Sciatic nerve (tissue), 2 donors: ENCODE measurements around the gene UBE2J1. TPM values are rescaled to one million over a fixed set of nuclear protein-coding genes. Genes with fewer than 3 reads are reported as not detected.
"Not testable (repeated sequence)": the region's sequence is repeated elsewhere in the genome, so short reads cannot be mapped to it uniquely, and the experiment has no call there.

Experiments used
- ATAC-seq: fragments of 200-7000 bp; cut with Tn5 transposase; one replicate; pipeline ENCODE4 v1.9.1; 2020; ENCODE audit warnings: mild to moderate bottlenecking, moderate library complexity
- DNase-seq: peaks from one replicate; pipeline ENCODE4 v3.0.0-alpha.2; 2020; ENCODE audit warnings: low spot score
- intact Hi-C: fragments of 100-400 bp; cut with DNase I; formaldehyde crosslinking; loops from one replicate; pipeline ENCODE4 v1.14.2; 2022
- total RNA-seq: library from RNA; stranded (reverse); fragmentation: NEBNext Ultra II Directional; extraction: Animal tissue kit (Norgen Biotek cat#: 25700); gene quantifications from one replicate; pipeline ENCODE4 v1.2.1, GENCODE V29; 2021
- donor health status: DM: no; HTN: no; CAD: no.
- donor health status: DM: no; HTN: no; CAD: no.

UBE2J1 gene, protein sequence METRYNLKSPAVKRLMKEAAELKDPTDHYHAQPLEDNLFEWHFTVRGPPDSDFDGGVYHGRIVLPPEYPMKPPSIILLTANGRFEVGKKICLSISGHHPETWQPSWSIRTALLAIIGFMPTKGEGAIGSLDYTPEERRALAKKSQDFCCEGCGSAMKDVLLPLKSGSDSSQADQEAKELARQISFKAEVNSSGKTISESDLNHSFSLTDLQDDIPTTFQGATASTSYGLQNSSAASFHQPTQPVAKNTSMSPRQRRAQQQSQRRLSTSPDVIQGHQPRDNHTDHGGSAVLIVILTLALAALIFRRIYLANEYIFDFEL
- 32.9 TPM for total RNA-seq

DNA sequence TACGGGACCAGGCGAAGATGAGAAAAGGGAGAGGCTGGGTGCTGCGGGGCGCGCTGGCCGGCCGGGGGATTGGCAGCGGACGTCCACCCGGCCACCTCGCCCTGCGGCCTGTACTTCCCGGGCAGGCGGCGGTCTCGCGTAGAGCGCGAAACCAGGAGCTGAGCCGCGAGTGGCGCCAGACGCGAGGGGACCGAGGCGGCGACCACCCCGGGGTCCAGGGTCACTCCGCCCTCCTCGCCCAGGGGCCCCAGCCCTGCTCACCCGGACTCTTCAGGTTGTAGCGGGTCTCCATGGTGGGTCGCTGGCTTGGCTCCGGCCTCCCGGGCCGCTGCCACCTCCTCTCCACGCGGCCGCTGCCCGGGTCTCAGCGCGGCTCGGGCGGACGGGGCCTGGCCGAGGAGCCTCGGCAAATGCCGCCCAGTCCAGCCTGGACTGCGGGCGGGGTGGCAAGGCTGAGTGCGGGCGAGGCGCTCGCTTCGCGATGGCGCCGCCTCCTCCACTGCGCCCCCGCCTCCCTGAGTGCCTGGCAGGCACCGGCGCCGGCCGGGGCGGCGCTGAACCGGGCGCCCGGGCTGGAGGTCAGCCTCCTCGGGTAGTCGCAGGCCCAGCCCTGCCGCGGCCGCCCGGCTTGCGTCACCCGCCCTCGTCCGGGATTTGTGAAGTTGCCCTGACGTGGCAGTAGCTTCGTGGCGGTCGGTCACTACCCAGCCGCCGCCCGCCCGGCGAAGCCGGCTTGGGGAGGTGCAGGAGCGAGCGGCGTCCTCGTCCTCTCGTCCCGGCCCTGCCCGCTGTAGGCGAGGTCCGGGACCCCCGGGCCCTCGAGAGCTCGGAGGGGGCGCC lies at the start of gene UBE2J1:
TSS of gene UBE2J1 (minus strand) at position 445 of the 840 bp plus-strand sequence. CDS start at position 292, 153 bp downstream.
- DNase-seq (peak; percentile 96), ATAC-seq (peak; percentile 98)
- intact Hi-C loops, result no loop called here

DNA sequence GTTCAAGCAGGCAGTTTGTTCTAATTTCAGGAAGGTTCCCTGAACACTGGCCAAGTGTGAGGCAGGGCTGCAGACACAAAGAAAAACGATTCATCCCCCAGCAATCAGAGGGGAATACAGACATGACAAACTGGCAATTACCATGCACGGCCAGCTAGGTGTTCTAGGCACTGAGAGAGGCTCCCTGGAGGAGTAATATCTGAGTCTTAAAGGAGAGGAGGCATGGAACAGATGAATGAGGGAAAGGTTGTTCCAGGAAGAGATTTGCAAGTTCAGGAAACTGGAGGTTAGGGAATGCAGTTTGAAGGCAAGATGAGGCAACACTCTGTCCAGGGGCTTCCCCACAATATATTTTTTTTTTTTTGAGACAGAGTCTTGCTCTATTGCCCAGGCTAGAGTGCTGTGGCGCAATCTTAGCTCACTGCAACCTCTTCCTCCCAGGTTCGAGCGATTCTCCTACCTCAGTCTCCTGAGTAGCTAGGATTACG lies 48.4 kb upstream of the UBE2J1 start:
- DNase-seq (no peak), ATAC-seq (no peak)
- intact Hi-C loops, result no loop called here

DNA sequence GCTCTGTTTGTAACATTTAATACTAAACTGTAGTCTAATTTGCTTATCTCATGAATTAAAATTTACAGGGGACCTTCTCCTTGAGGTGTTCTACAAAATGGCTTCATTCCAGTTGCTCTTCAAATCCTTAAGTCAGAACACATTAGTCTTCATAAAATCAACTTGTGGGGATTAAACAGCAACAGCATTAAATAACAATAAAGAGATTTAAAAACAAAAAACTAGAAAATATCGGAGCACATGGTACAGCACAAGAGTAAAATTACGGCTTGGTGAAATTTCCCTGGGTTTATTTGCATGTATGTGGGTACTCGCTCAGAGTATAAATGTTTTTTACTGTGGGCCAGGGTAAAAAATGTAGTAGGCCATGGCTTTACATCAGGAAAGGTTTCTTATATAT lies 47.5 kb upstream of the UBE2J1 start:
- intact Hi-C loops, result no loop called here
- DNase-seq, result no peak
- ATAC-seq, result no peak

DNA sequence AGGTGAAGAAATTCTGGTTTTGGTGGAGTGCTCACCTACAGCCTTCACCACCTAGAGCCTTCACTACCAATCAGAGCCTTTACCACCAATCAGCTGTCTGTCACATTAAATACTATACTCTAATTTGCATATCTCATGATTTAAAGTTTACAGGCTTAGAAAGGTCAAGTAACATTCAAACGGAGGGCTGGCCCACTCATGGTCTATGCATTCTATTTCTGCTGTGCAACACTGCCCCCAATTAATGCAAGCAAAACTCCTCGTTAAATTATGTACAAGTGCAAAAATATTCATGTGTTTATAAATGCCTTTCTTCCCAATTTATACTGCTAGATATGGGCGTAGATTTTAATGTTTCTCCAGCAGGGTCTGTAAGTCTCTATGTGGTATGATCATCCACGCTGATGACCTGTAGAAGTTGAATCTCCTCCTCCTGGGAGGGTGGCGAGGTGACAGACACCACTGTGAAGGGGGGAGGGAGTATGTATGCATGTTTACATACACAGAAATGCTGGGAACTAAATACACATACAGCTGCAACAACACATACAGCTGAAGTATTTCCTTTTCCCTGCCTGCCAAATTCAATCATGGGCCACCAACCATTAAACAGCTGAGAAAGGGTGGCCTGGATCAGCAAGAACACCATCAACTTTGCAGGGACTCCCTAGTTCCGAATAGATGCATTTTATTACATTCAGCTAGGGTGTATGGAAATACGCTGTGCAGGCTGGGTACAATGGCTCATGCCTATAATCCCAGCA lies 46.4 kb upstream of the UBE2J1 start:
- ATAC-seq (no peak), DNase-seq (no peak)
- intact Hi-C loops, result no loop called here

DNA sequence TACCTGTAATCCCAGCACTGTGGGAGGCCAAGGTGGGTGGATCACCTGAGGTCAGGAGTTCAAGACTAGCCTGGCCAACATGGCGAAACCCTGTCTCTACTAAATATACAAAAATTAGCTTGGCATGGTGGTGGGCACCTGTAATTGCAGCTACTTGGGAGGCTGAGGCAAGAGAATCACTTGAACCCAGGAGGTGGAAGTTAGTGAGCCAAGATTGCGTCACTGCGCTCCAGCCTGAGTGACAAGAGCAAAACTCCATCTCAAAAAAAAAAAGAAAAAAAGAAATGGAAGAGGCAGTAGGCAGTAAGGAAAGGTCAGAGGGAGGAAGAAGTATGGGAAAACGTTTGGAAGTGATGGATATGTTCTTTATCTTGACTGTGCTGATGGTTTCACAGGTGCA lies 45.4 kb upstream of the UBE2J1 start:
- intact Hi-C loops, ATAC-seq, DNase-seq: not testable (repeated sequence)

DNA sequence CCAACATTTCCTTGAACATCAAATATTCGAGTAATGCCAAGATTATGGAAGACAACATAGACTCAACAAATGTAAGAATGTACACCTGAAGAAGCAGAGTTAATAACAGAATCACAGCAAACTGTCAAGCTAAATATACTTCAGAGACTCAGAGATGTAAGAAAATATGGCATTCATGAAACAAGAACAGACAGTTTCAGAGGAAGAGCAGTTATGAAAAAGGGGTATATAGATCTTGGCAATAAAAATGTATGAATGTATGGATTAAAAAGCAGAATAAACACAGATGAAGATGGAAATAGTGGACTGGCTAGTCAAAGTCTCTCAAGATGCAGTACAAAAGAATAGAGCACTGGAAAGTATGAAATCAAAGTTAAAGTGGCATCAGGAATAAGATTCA lies 41.1 kb upstream of the UBE2J1 start:
- DNase-seq, result no peak
- intact Hi-C loops, result no loop called here
- no peak for ATAC-seq

DNA sequence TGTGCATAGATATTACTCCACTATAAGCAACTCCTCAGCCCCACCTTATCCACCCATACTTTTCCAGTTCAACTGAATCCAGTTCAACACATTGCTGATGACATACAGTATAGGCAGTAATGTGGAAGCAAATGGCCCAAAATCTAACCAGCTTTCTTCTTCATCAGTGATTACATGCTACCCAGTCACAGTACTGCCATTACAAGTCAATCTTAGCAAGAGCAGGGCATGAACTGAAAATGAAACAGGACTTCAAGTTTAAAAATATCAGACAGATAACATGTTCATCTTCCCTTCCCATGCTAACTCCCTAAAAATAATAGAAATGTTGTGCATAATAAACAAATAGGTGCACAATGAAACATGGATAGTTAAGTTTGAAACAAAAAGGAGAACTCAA lies 40.3 kb upstream of the UBE2J1 start:
- intact Hi-C loops, result no loop called here
- DNase-seq, result no peak
- no peak for ATAC-seq

DNA sequence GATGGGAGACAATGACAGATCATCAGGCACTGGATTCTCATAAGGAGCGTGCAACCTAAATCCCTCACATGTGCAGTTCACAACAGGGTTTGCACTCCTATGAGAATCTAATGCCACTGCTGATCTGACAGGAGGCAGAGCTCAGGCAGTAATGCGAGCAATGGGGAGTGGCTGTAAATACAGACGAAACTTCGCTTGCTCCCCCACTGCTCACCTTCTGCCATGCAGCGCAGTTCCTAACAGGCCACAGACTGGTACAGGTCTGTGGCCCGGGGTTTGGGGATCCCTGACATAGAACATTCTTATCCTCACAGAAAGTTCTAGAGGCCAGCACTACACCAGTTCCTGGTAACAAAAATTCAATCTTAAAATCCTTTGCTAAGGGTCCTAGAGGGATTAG lies 36.3 kb upstream of the UBE2J1 start:
- DNase-seq (no peak), ATAC-seq (no peak)
- intact Hi-C loops, result no loop called here

DNA sequence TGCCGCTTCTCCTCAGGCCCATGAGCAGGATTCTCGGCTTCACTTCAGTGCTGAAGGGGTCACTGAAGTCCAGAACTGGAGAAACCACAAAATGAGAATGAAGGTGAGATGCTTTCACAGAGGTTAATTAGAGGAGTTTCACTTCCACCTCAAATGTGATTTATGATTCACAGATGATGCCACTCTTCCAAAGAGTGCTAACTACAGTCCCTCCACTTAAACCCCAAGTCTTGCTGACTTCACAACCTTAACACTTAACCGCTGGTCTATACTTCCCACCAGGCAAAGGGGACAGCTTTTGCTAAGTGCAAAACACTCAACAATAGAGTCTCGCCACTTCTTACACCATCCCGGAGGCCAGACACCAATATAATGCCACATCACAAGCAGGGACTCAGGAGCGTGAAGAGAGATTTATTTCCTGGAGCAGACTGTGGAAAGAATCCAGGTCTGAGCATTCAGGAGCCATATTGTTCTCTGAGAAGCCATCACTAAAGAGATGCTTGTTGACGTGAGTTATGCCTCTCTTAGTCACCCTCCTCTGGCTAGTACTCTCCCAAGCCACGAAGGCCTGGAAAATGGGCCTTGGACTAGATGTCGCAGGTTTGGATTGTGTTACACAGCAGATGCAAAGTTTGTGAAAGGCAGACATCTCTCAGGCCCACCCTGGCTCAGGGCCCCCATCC lies 35.1 kb upstream of the UBE2J1 start:
- intact Hi-C loops, result no loop called here
- ATAC-seq (no peak), DNase-seq (no peak)

DNA sequence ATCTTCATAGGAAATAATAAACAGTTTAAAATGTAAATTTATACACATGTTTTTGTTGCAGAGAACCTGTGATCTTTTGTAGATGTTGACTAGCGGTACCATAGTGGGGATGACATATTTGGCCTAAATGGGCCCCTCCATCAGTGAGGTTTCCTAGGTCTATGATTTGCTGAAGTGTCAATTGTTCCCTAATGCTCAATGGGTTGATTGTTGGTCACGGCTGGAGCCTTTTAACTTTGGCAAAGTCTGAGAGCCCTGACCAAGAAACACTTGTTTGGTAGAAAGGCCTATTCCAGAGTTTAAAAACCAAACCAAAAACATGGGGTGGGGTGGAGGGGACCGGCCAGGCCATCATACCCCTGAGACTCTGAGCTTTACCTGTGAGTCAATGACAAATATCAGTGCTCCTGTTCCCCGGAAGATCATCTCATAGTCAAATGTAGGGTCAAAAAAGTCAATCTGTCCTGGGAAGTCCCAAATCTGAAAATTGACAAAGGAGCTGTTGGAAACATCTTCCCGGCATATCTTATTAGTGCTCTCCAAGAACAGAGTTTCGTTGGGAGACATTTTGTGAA lies 34.5 kb upstream of the UBE2J1 start:
- DNase-seq, result no peak
- intact Hi-C loops, result no loop called here
- no peak for ATAC-seq

DNA sequence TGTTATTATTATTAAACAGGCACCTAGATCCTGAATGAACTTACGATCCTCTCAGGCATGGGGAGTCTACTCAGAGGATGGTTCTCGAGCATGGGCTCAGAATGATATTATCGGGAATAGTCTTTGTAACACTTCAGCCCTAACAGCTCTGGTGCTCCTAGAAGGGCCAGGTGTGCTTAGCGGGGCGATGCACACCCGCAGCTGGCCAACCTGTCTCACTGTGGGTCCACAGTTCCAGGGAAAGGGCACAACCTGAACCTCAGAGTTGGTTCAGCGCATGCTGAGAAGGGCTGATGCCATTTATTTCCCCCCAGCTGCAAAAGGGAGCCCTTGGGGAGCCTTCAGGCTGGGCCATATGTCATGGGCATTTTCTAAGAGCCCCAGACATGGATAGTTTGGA lies 33.3 kb upstream of the UBE2J1 start:
- ATAC-seq, result no peak
- no peak for DNase-seq
- intact Hi-C loops, result no loop called here

DNA sequence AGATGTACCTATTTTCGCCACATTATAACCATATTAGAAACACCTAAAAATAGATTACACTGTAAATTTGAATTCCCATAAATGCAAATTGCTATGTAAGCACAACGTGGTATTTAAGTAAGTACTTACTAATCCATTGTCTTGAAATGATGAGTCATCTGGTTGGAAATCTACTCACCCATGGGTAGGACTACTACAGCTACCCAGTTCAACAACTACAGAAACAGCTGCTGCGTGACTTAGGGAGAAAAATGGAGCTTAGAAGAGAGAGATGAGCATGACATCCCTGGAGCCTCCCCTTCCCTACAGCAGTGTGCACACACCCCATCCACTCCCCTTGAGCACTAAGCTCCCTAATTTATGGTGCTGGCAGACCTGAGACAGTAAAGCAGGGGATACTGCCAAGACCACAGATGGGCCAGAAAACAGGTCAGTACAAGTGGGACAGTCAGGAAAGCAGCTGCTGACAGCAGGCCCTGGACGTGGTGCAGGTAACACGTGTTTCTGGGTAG lies 32.7 kb upstream of the UBE2J1 start:
- ATAC-seq (no peak), DNase-seq (no peak)
- intact Hi-C loops, result no loop called here

DNA sequence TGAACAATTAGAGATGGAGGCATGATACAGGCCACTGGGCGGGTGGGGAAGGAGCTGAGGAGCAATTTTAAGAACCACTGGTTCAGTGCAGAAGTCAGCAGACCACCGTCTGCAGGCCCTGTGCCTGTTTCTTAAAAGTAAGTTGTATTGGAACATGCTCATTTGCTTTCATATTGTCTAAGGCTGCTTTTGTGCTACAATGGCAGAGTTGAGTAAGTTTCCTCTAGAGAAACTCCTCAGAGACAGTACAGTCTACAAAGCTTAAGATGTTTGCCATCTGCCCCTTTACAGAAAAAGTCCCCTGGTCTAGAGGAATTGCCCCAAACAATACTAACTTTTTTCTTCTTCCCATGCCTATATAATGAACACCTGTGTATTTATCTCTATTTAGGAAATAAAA lies 28.5 kb upstream of the UBE2J1 start:
- DNase-seq (no peak), ATAC-seq (no peak)
- intact Hi-C loops, result no loop called here

DNA sequence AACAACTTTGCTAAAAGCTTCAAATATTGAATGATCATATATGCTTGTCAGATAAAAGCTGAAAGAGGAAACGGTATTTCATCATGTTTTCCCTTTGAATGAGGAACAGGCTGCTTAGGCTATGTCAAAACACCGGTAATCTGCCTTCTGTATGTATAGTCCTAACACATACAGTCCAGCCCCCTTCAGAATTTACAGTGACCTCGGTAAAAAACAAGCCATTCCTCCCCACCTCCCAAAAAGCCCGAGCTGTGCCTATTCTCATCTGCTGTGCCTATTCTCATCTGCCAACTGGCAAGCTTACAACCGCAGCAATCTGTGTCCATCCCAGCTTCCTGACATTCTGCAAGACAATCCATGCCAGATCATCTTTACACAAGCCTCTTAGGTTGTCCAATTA lies 26.8 kb upstream of the UBE2J1 start:
- ATAC-seq, result no peak
- DNase-seq, result no peak
- intact Hi-C loops, result loop anchor here (10.0 kb wide), 1 partner anchor 46 kb away; no protein-coding TSS in a partner anchor

DNA sequence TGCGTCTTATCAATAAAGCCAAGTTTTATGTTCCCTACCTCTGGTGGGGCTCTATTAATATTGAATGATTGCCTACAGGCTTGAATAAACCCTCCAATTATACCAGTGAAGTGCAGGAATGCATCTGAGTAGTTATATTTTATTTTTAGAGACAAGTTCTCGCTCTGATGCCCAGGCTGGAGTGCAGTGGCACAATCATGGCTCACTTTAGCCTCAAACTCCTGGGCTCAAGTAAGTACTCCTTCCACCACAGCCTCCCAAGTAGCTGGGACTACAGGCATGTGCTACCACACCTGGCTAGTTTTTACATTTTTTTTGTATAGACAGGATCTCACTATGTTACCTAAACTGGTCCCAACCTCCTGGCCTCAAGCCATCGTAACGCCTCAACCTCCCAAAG lies 26.1 kb upstream of the UBE2J1 start:
- intact Hi-C loops, result loop anchor here (10.0 kb wide), 1 partner anchor 46 kb away; no protein-coding TSS in a partner anchor
- ATAC-seq (no peak), DNase-seq (no peak)

DNA sequence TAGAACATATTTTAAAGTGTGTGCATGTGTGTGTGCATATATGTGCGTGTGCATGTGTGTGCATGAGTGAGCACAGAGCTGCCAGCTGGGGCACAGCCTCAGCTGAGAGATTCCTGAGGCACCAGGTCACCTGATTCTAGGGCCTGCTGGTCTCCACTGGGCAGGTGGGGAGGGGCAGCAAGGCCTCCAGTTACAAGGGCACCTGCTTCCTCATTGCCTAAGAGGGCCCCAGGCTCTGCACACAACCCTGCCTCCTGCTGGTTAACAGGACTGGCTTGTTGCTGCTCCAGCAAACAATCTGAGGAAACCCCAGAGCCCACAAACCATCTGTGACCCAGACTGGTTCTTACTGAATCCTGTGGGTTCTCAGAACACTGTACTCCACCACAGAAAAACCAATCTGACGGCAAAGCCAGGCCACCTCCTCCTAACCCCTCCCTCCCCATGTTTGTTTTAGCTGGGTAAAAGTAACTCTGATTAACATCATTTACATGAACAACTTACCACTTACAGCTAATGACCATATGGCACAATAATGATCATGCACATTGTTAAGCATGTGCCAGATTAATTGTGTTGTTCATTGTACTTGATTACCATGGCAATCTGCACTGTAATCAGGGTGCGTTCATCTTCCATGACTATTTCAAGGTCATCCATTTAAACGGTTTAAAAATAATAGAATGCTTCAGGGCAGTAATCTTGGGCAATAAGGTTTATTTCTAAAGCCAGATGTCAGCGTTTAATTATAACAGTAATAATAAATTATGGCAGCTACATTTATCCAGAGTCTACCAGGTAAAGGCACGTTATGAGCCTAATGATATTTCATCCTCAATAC lies 23.1 kb upstream of the UBE2J1 start:
- no peak for ATAC-seq
- intact Hi-C loops, result loop anchor here (10.0 kb wide), 1 partner anchor 49 kb away; no protein-coding TSS in a partner anchor
- no peak for DNase-seq

DNA sequence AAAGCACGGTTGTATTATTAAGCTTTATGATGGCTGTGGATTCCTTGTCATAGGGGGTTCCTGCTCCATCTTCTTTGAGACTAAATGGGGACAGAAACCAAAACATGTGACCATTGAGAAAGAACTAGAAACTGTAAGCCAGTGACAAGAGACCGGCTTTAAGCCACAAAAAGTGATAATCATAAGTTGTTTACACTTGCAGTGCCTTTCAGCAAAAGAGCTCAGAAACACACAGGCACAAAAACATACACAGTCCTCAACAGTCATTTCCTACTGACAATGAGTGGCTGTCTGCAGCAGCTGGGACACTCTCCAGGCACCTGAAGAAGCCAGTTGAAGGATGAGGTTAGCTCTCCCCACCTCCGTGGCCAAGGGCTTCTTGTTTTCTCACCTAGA lies 20.0 kb upstream of the UBE2J1 start:
- DNase-seq (no peak), ATAC-seq (no peak)
- intact Hi-C loops, result loop anchor here (10.0 kb wide), 1 partner anchor 52 kb away; no protein-coding TSS in a partner anchor
